Type B pancreatic cell (in vitro differentiated cells): Measurements from ENCODE around the gene MICU1. TPM values are rescaled to one million over a fixed set of nuclear protein-coding genes. Genes with fewer than 3 reads are reported as not detected.

Source experiments
- DNase-seq: peaks from one replicate; pipeline ENCODE4 v3.0.0; 2021; ENCODE audit warnings: mixed read lengths; ENCODE audit not compliant: unreplicated experiment; ENCODE audit errors: extremely low spot score
- H3K27ac Mint-ChIP-seq: 2 replicates; pipeline ENCODE4 v1.8.0; 2021; ENCODE audit warnings: mild to moderate bottlenecking, mixed read lengths
- H3K27me3 Mint-ChIP-seq: 2 replicates; pipeline ENCODE4 v1.8.0; 2021; ENCODE audit warnings: mixed read lengths
- H3K36me3 Mint-ChIP-seq: 2 replicates; pipeline ENCODE4 v1.8.0; 2021; ENCODE audit warnings: mixed read lengths
- H3K4me1 Mint-ChIP-seq: one replicate; pipeline ENCODE4 v1.8.0; 2021; ENCODE audit warnings: mixed read lengths; ENCODE audit not compliant: unreplicated experiment
- H3K4me3 Mint-ChIP-seq: 2 replicates; pipeline ENCODE4 v1.8.0; 2021; ENCODE audit warnings: mild to moderate bottlenecking, mixed read lengths
- H3K9me3 Mint-ChIP-seq: 2 replicates; pipeline ENCODE4 v1.8.0; 2021; ENCODE audit warnings: mixed read lengths
- total RNA-seq: library from RNA; stranded (reverse); gene quantifications from 2 replicates; pipeline ENCODE4 v1.2.1, GENCODE V29; 2021; ENCODE audit warnings: low replicate concordance
- TF ChIP-seq, protein P1 (sequence below): fragments of 200-600 bp; sonication (generic); conservative IDR thresholded peaks from 2 replicates; pipeline ENCODE4 v1.5.0; 2021; ENCODE audit warnings: antibody characterized with exemption, mild to moderate bottlenecking

Gene MICU1
- total RNA-seq, 1 donor from 2014 or later = 40.3 TPM

DNA sequence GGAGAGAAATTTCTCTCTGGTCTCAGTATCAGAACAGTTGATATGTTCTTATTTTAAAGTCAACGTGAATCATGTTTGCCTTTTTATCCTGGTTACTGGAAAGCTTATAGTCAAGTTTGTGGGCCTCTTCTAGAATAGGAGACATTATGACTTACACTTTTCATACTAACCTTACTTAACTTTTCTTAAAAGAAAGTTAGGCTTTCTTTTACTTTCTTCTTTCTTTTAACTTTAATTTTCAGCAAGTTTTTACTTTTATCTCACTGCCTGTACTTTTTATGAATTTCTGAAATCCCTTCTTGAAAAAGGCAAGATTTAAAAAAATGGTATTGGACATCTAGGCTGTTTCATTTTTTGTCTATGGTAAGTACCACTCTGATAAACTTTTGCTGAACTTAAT, 195.9 kb downstream of the MICU1 start:
- H3K4me1 Mint-ChIP-seq = peaks cover 18% of the 10 kb centered on the region

GRCh38 chr10:72426986-72427385, 198.9 kb downstream of the MICU1 start:
- no peaks in the 10 kb centered on the region for H3K27me3 Mint-ChIP-seq
- DNase-seq = no peak
- TF ChIP-seq, protein P1, sequence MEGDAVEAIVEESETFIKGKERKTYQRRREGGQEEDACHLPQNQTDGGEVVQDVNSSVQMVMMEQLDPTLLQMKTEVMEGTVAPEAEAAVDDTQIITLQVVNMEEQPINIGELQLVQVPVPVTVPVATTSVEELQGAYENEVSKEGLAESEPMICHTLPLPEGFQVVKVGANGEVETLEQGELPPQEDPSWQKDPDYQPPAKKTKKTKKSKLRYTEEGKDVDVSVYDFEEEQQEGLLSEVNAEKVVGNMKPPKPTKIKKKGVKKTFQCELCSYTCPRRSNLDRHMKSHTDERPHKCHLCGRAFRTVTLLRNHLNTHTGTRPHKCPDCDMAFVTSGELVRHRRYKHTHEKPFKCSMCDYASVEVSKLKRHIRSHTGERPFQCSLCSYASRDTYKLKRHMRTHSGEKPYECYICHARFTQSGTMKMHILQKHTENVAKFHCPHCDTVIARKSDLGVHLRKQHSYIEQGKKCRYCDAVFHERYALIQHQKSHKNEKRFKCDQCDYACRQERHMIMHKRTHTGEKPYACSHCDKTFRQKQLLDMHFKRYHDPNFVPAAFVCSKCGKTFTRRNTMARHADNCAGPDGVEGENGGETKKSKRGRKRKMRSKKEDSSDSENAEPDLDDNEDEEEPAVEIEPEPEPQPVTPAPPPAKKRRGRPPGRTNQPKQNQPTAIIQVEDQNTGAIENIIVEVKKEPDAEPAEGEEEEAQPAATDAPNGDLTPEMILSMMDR = no peak
- peaks cover 21% of the 10 kb centered on the region for H3K4me1 Mint-ChIP-seq
- H3K36me3 Mint-ChIP-seq = peaks cover 14% of the 10 kb centered on the region
- H3K27ac Mint-ChIP-seq = no peak overlapping the region
- no peak overlapping the region for H3K4me3 Mint-ChIP-seq
- H3K9me3 Mint-ChIP-seq = no peaks in the 10 kb centered on the region

More for the DNA sequence above, 195.9 kb downstream of the MICU1 start:
- H3K9me3 Mint-ChIP-seq = no peaks in the 10 kb centered on the region
- TF ChIP-seq, protein P1 = no peak
- H3K27ac Mint-ChIP-seq = no peak overlapping the region
- peaks cover 4% of the 10 kb centered on the region for H3K36me3 Mint-ChIP-seq
- H3K4me3 Mint-ChIP-seq = no peak overlapping the region
- no peaks in the 10 kb centered on the region for H3K27me3 Mint-ChIP-seq
- DNase-seq = no peak

GRCh38 chr10:72425133-72425532, 200.7 kb downstream of the MICU1 start:
- H3K27ac Mint-ChIP-seq = peak overlapping the region; percentile 9
- H3K27me3 Mint-ChIP-seq = no peaks in the 10 kb centered on the region
- H3K4me1 Mint-ChIP-seq = peaks cover 21% of the 10 kb centered on the region
- TF ChIP-seq, protein P1 = no peak
- H3K4me3 Mint-ChIP-seq = no peak overlapping the region
- no peaks in the 10 kb centered on the region for H3K9me3 Mint-ChIP-seq
- peaks cover 25% of the 10 kb centered on the region for H3K36me3 Mint-ChIP-seq
- DNase-seq = no peak

DNA sequence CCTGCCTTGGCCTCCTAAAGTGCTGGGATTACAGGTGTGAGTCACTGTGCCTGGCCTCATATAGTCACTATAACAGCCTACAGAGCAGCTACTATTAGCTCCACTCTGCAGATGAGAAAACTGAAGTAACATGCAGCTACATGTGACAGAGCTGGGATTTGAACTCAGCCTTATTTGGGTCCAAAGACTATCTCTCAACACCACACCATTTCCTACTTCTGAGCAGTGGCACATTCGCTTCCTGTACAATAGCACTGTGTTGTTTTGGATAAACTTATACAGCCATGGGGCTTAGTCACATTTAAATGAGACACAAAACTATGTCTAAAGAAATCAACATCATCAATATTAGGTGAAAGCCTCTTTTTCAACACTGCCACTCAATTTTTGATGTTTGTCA, 201.3 kb downstream of the MICU1 start:
- Mint-ChIP-seq H3K4me3 (no peak overlapping the region), H3K27ac (peak overlapping the region; percentile 9), H3K4me1 (peaks cover 21% of the 10 kb centered on the region), H3K9me3 (no peaks in the 10 kb centered on the region), H3K36me3 (peaks cover 29% of the 10 kb centered on the region), H3K27me3 (no peaks in the 10 kb centered on the region)
- TF ChIP-seq, protein P1 = no peak
- DNase-seq = no peak

DNA sequence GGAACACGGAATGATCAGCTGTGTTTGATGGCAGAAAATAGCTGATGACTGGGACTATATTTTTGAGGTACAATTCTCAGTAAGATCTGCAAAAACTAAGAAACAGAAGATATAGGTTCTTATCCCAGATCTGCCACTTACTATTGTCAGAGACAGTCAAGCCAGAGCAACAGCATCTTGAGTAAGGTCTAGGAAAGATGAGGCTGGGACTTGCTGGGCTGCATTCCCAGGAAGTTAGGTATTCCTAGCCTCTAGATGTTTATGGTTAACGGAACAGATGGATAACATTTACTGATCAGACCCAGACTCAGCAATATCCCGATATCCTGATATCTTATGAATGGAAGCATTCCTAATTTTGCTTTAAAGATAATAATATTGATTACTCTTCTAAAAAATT, 202.5 kb downstream of the MICU1 start:
- no peak overlapping the region for H3K27ac Mint-ChIP-seq

More for the DNA sequence above, 202.5 kb downstream of the MICU1 start:
- H3K9me3 Mint-ChIP-seq = no peaks in the 10 kb centered on the region
- peaks cover 30% of the 10 kb centered on the region for H3K36me3 Mint-ChIP-seq
- H3K4me3 Mint-ChIP-seq = no peak overlapping the region
- H3K27me3 Mint-ChIP-seq = no peaks in the 10 kb centered on the region
- no peak for DNase-seq
- H3K4me1 Mint-ChIP-seq = peaks cover 31% of the 10 kb centered on the region
- TF ChIP-seq, protein P1 = no peak
